T-helper 17 cell (primary cell): Measurements from ENCODE around the gene KCNMA1. TPM values are rescaled to one million over a fixed set of nuclear protein-coding genes. Genes with fewer than 3 reads are reported as not detected.

Source experiments
- ATAC-seq: fragments of 150-1000 bp; cut with Tn5 transposase; 2 replicates; pipeline ENCODE4 v1.10.0; 2021; ENCODE audit warnings: mild to moderate bottlenecking, moderate library complexity
- DNase-seq, 3 donors: peaks; one replicate each; pipeline versions ENCODE4 v3.0.0 to v3.0.0-alpha.2; 2020 to 2021
- H3K9me3 ChIP-seq: one replicate; pipeline ENCODE4 v1.7.0; 2013; ENCODE audit warnings: low read length, mild to moderate bottlenecking; ENCODE audit not compliant: control insufficient read depth, poor library complexity, severe bottlenecking
- H3K27ac Mint-ChIP-seq: one replicate; pipeline ENCODE4 v1.8.0; 2022; ENCODE audit warnings: mild to moderate bottlenecking, moderate library complexity, mixed read lengths
- H3K27me3 Mint-ChIP-seq: one replicate; pipeline ENCODE4 v1.8.0; 2022; ENCODE audit warnings: mixed read lengths
- H3K36me3 Mint-ChIP-seq: one replicate; pipeline ENCODE4 v1.8.0; 2022; ENCODE audit warnings: low read depth, mixed read lengths
- H3K4me1 Mint-ChIP-seq: one replicate; pipeline ENCODE4 v1.8.0; 2022; ENCODE audit warnings: mild to moderate bottlenecking, mixed read lengths
- H3K4me3 Mint-ChIP-seq: one replicate; pipeline ENCODE4 v1.8.0; 2022; ENCODE audit warnings: mild to moderate bottlenecking, moderate library complexity, mixed read lengths
- total RNA-seq, 4 donors: library from RNA in 2 of 4; stranded (reverse) in 2 of 4; gene quantifications; one replicate each; pipeline ENCODE4 v1.2.3 and lab custom pipeline; 2022 to 2026

The KCNMA1 gene
- total RNA-seq, 2 donors from 2014 or later = 0.27 TPM; not detected in 1

GRCh38 chr10:77377678-77378352, 259.8 kb downstream of the KCNMA1 start:
- no peaks in the 10 kb centered on the region for H3K9me3 ChIP-seq
- no peak overlapping the region for H3K27ac Mint-ChIP-seq
- H3K4me1 Mint-ChIP-seq = no peaks in the 10 kb centered on the region
- H3K27me3 Mint-ChIP-seq = peaks cover 11% of the 10 kb centered on the region
- no peak for ATAC-seq
- no peak overlapping the region for H3K4me3 Mint-ChIP-seq
- DNase-seq = no peak
- peaks cover 3% of the 10 kb centered on the region for H3K36me3 Mint-ChIP-seq

- H3K9me3 ChIP-seq = no peaks in the 10 kb centered on the region
- H3K27me3 Mint-ChIP-seq = peaks cover 11% of the 10 kb centered on the region
- no peaks in the 10 kb centered on the region for H3K4me1 Mint-ChIP-seq
- ATAC-seq (no peak), DNase-seq (no peak)
- no peak overlapping the region for H3K27ac Mint-ChIP-seq
- H3K36me3 Mint-ChIP-seq = peaks cover 3% of the 10 kb centered on the region
- no peak overlapping the region for H3K4me3 Mint-ChIP-seq
Measured at GRCh38 chr10:77377034-77377433, 260.6 kb downstream of the KCNMA1 start.

- Mint-ChIP-seq H3K4me3 (no peak overlapping the region), H3K4me1 (no peaks in the 10 kb centered on the region), H3K27ac (no peak overlapping the region), H3K27me3 (peaks cover 8% of the 10 kb centered on the region), H3K36me3 (peaks cover under 1% of the 10 kb centered on the region)
- no peaks in the 10 kb centered on the region for H3K9me3 ChIP-seq
- DNase-seq = no peak
- ATAC-seq = no peak
Measured at GRCh38 chr10:77374189-77374656, 263.4 kb downstream of the KCNMA1 start.

- Mint-ChIP-seq H3K27ac (no peak overlapping the region), H3K4me1 (no peaks in the 10 kb centered on the region), H3K36me3 (no peaks in the 10 kb centered on the region), H3K4me3 (no peak overlapping the region), H3K27me3 (no peaks in the 10 kb centered on the region)
- no peaks in the 10 kb centered on the region for H3K9me3 ChIP-seq
- no peak for DNase-seq
- no peak for ATAC-seq
Measured at GRCh38 chr10:77371848-77372799, 265.5 kb downstream of the KCNMA1 start.

- Mint-ChIP-seq H3K36me3 (no peaks in the 10 kb centered on the region), H3K4me1 (no peaks in the 10 kb centered on the region), H3K27me3 (no peaks in the 10 kb centered on the region), H3K27ac (no peak overlapping the region), H3K4me3 (no peak overlapping the region)
- no peaks in the 10 kb centered on the region for H3K9me3 ChIP-seq
- ATAC-seq (no peak), DNase-seq (no peak)
Measured at GRCh38 chr10:77371421-77371820, 266.2 kb downstream of the KCNMA1 start.

GRCh38 chr10:77368006-77368405, 269.6 kb downstream of the KCNMA1 start:
- no peaks in the 10 kb centered on the region for H3K27me3 Mint-ChIP-seq
- ATAC-seq (no peak), DNase-seq (no peak)
- H3K4me1 Mint-ChIP-seq = no peaks in the 10 kb centered on the region
- no peaks in the 10 kb centered on the region for H3K9me3 ChIP-seq
- no peak overlapping the region for H3K27ac Mint-ChIP-seq
- H3K4me3 Mint-ChIP-seq = no peak overlapping the region
- no peaks in the 10 kb centered on the region for H3K36me3 Mint-ChIP-seq

- DNase-seq (no peak), ATAC-seq (no peak)
- H3K27me3 Mint-ChIP-seq = no peaks in the 10 kb centered on the region
- no peak overlapping the region for H3K27ac Mint-ChIP-seq
- no peaks in the 10 kb centered on the region for H3K4me1 Mint-ChIP-seq
- H3K4me3 Mint-ChIP-seq = no peak overlapping the region
- H3K36me3 Mint-ChIP-seq = no peaks in the 10 kb centered on the region
- no peaks in the 10 kb centered on the region for H3K9me3 ChIP-seq
Measured at GRCh38 chr10:77363210-77363609, 274.4 kb downstream of the KCNMA1 start.

GRCh38 chr10:77361831-77362230, 275.8 kb downstream of the KCNMA1 start:
- H3K27ac Mint-ChIP-seq = no peak overlapping the region
- H3K9me3 ChIP-seq = no peaks in the 10 kb centered on the region
- DNase-seq (no peak), ATAC-seq (no peak)
- no peaks in the 10 kb centered on the region for H3K4me1 Mint-ChIP-seq
- no peaks in the 10 kb centered on the region for H3K36me3 Mint-ChIP-seq
- no peak overlapping the region for H3K4me3 Mint-ChIP-seq
- no peaks in the 10 kb centered on the region for H3K27me3 Mint-ChIP-seq

GRCh38 chr10:77361426-77361825, 276.2 kb downstream of the KCNMA1 start:
- ATAC-seq (no peak), DNase-seq (no peak)
- Mint-ChIP-seq H3K4me3 (no peak overlapping the region), H3K27ac (no peak overlapping the region), H3K4me1 (no peaks in the 10 kb centered on the region), H3K27me3 (no peaks in the 10 kb centered on the region), H3K36me3 (no peaks in the 10 kb centered on the region)
- H3K9me3 ChIP-seq = no peaks in the 10 kb centered on the region

- H3K9me3 ChIP-seq = no peaks in the 10 kb centered on the region
- DNase-seq = no peak
- Mint-ChIP-seq H3K36me3 (no peaks in the 10 kb centered on the region), H3K4me3 (no peak overlapping the region), H3K27ac (no peak overlapping the region), H3K27me3 (no peaks in the 10 kb centered on the region), H3K4me1 (no peaks in the 10 kb centered on the region)
- no peak for ATAC-seq
Measured at GRCh38 chr10:77360835-77361234, 276.8 kb downstream of the KCNMA1 start.

GRCh38 chr10:77359950-77360520, 277.6 kb downstream of the KCNMA1 start:
- Mint-ChIP-seq H3K27me3 (no peaks in the 10 kb centered on the region), H3K4me1 (no peaks in the 10 kb centered on the region), H3K27ac (no peak overlapping the region), H3K4me3 (no peak overlapping the region), H3K36me3 (no peaks in the 10 kb centered on the region)
- ATAC-seq = no peak
- H3K9me3 ChIP-seq = no peaks in the 10 kb centered on the region
- DNase-seq = no peak

GRCh38 chr10:77359287-77359691, 278.3 kb downstream of the KCNMA1 start:
- no peaks in the 10 kb centered on the region for H3K4me1 Mint-ChIP-seq
- no peaks in the 10 kb centered on the region for H3K9me3 ChIP-seq
- ATAC-seq = no peak
- no peak for DNase-seq
- H3K27me3 Mint-ChIP-seq = no peaks in the 10 kb centered on the region
- no peaks in the 10 kb centered on the region for H3K36me3 Mint-ChIP-seq
- no peak overlapping the region for H3K4me3 Mint-ChIP-seq
- H3K27ac Mint-ChIP-seq = no peak overlapping the region

- no peaks in the 10 kb centered on the region for H3K4me1 Mint-ChIP-seq
- H3K9me3 ChIP-seq = no peaks in the 10 kb centered on the region
- no peaks in the 10 kb centered on the region for H3K36me3 Mint-ChIP-seq
- no peak for ATAC-seq
- no peak for DNase-seq
- H3K4me3 Mint-ChIP-seq = no peak overlapping the region
- H3K27ac Mint-ChIP-seq = no peak overlapping the region
- H3K27me3 Mint-ChIP-seq = no peaks in the 10 kb centered on the region
Measured at GRCh38 chr10:77358656-77359055, 279.0 kb downstream of the KCNMA1 start.
